Esophagus muscularis mucosa (tissue), 4 donors: ENCODE measurements around the gene WDCP. TPM values are rescaled to one million over a fixed set of nuclear protein-coding genes. Genes with fewer than 3 reads are reported as not detected.

Experiments used
- DNase-seq: peaks from one replicate; pipeline ENCODE4 v3.0.0-alpha.2; 2017; ENCODE audit errors: extremely low spot score
- H3K27ac ChIP-seq, 4 donors: fragments of 200-600 bp; sonication (generic); replicated peaks in 1 of 4; 1 replicate in 3 of 4; 2 replicates in 1 of 4; pipeline ENCODE4 v1.5.1; 2016 to 2019; ENCODE audit warnings: mild to moderate bottlenecking in 1 of 4
- H3K27me3 ChIP-seq, 4 donors: fragments of 200-600 bp; sonication (generic); one replicate each; pipeline versions ENCODE4 v1.5.1 to v1.6.0; 2016 to 2019
- H3K36me3 ChIP-seq, 4 donors: fragments of 200-600 bp; sonication (generic); one replicate each; pipeline ENCODE4 v1.5.1; 2016 to 2019
- H3K4me1 ChIP-seq, 4 donors: fragments of 200-600 bp; sonication (generic); one replicate each; pipeline ENCODE4 v1.5.1; 2016 to 2019
- H3K4me3 ChIP-seq, 4 donors: fragments of 200-600 bp; sonication (generic); 1 replicate in 2 of 4; 2 replicates in 2 of 4; pipeline ENCODE4 v1.5.1; 2016 to 2019; ENCODE audit warnings: mild to moderate bottlenecking in 4 of 4, moderate library complexity in 1 of 4
- H3K9me3 ChIP-seq, 4 donors: fragments of 200-600 bp; sonication (generic); 1 replicate in 3 of 4; 2 replicates in 1 of 4; pipeline ENCODE4 v1.5.1; 2016 to 2019
- CTCF ChIP-seq, 3 experiments: fragments of 200-600 bp in 2 of 3; fragments of 450-650 bp in 1 of 3; sonication (generic) in 2 of 3; IDR thresholded peaks; one replicate each; pipeline ENCODE4 v1.5.1; 2017 to 2019; ENCODE audit warnings: antibody characterized with exemption in 3 of 3, mild to moderate bottlenecking in 2 of 3, moderate library complexity in 1 of 3
- EP300 ChIP-seq: sonication (generic); formaldehyde crosslinking; IDR thresholded peaks from one replicate; pipeline ENCODE4 v1.6.1; 2017; ENCODE audit warnings: antibody characterized with exemption
- POLR2A ChIP-seq: fragments of 450-650 bp; IDR thresholded peaks from one replicate; pipeline ENCODE4 v1.6.1; 2017; ENCODE audit warnings: antibody characterized with exemption, moderate library complexity, mild to moderate bottlenecking, low read depth
- POLR2AphosphoS5 ChIP-seq, 2 donors: sonication (generic); formaldehyde crosslinking; IDR thresholded peaks; one replicate each; pipeline ENCODE4 v1.6.1; 2017; ENCODE audit warnings: antibody characterized with exemption in 2 of 2
- WGBS: methylation state at CpG from one replicate; pipeline ENCODE4 v1.1.5; 2018; 5-methylcytosine and 5-hydroxymethylcytosine counted together
- intact Hi-C: fragments of 100-400 bp; cut with DNase I; formaldehyde crosslinking; loops from one replicate; pipeline ENCODE4 v1.15.1; 2023
- total RNA-seq, 4 donors: library from RNA; depleted of rRNA; stranded (reverse); fragments of >200 nt; gene quantifications; one replicate each; pipeline versions ENCODE4 v1.1.0 to v1.2.1, GENCODE V29; 2016

WDCP gene
- total RNA-seq, 4 donors from 2014 or later = 4.5 to 9.1 (median 6.2) TPM

- 2% methylated on average over 30 of the region's 52 CpGs for WGBS
- Histone ChIP-seq H3K27ac (peak within 1 kb of the TSS; percentile 63 to 75 (median 72)), H3K27me3 (no peaks in the 10 kb centered on the region), H3K4me1 (peaks cover 13 to 48% (median 38%) of the 10 kb centered on the region in 4 donors), H3K36me3 (no peaks in the 10 kb centered on the region), H3K4me3 (peak within 1 kb of the TSS; percentile 79 to 94 (median 88)), H3K9me3 (no peaks in the 10 kb centered on the region)
- DNase-seq = no peak
- intact Hi-C loops = loop anchor here (5.0 to 10.0 kb wide), 2 partner anchors 33 to 125 kb away; partner anchors contain the start of genes ATAD2B and TP53I3
- TF ChIP-seq POLR2AphosphoS5 (IDR thresholded peaks at IDR 0.05) = peak; percentile 11 to 32
- no peak for TF ChIP-seq POLR2A
Measured at GRCh38 chr2:24049485-24050021, 2.4 kb upstream of the WDCP start, which contains the start of gene FKBP1B. Gene FKBP1B, plus strand, starts transcription at chr2:24049741. Its CDS starts 109 bp downstream, at chr2:24049850.

- Histone ChIP-seq H3K27me3 (no peaks in the 10 kb centered on the region), H3K4me1 (peaks cover 13 to 48% (median 38%) of the 10 kb centered on the region in 4 donors), H3K27ac (peak overlapping the region in 2 of 4 donors; percentile 75), H3K9me3 (no peaks in the 10 kb centered on the region), H3K4me3 (peak overlapping the region; percentile 79 to 94 (median 88)), H3K36me3 (no peaks in the 10 kb centered on the region)
- WGBS = 22% methylated on average over 23 of the region's 23 CpGs
- intact Hi-C loops = loop anchor here (5.0 to 10.0 kb wide), 2 partner anchors 33 to 124 kb away; partner anchors contain the start of genes ATAD2B and TP53I3
- no peak for DNase-seq
- no peak for TF ChIP-seq POLR2AphosphoS5 (IDR thresholded peaks at IDR 0.05)
- TF ChIP-seq CTCF (IDR thresholded peaks at IDR 0.05) = no peak
- no peak for TF ChIP-seq POLR2A
- TF ChIP-seq EP300 = no peak
Measured at GRCh38 chr2:24048769-24049484, 1.7 kb upstream of the WDCP start.

- H3K36me3 ChIP-seq = no peaks in the 10 kb centered on the region
- peak overlapping the region in 1 of 4 donors; percentile 85 for H3K27ac ChIP-seq
- peak overlapping the region; percentile 74 to 88 (median 82) for H3K4me3 ChIP-seq
- TF ChIP-seq CTCF (IDR thresholded peaks at IDR 0.05) = no peak
- no peak for TF ChIP-seq POLR2AphosphoS5 (IDR thresholded peaks at IDR 0.05)
- TF ChIP-seq POLR2A = no peak
- TF ChIP-seq EP300 = no peak
- peaks cover 13 to 48% (median 38%) of the 10 kb centered on the region in 4 donors for H3K4me1 ChIP-seq
- no peak for DNase-seq
- no peaks in the 10 kb centered on the region for H3K9me3 ChIP-seq
- intact Hi-C loops = loop anchor here (5.0 to 10.0 kb wide), 2 partner anchors 35 to 123 kb away; partner anchors contain the start of genes ATAD2B and TP53I3
- no peaks in the 10 kb centered on the region for H3K27me3 ChIP-seq
- 51% methylated on average over 8 of the region's 8 CpGs for WGBS
Measured at GRCh38 chr2:24047703-24048033, 477 bp upstream of the WDCP start.

GRCh38 chr2:24046599-24046929, 627 bp downstream of the WDCP start:
- Histone ChIP-seq H3K4me3 (peak overlapping the region; percentile 74 to 88 (median 82)), H3K9me3 (no peaks in the 10 kb centered on the region), H3K27ac (peak overlapping the region in 3 of 4 donors; percentile 76 to 85 (median 77)), H3K4me1 (peaks cover 13 to 48% (median 38%) of the 10 kb centered on the region in 4 donors), H3K27me3 (no peaks in the 10 kb centered on the region), H3K36me3 (no peaks in the 10 kb centered on the region)
- 1% methylated on average over 2 of the region's 2 CpGs for WGBS
- DNase-seq = no peak
- intact Hi-C loops = loop anchor here (5.0 to 10.0 kb wide), 2 partner anchors 36 to 122 kb away; partner anchors contain the start of genes ATAD2B and TP53I3
- TF ChIP-seq CTCF (IDR thresholded peaks at IDR 0.05) (no peak), EP300 (no peak), POLR2A (no peak), POLR2AphosphoS5 (IDR thresholded peaks at IDR 0.05) (no peak)
